Keratinocyte (primary cell): Measurements from ENCODE around the gene GPNMB. TPM values are rescaled to one million over a fixed set of nuclear protein-coding genes. Genes with fewer than 3 reads are reported as not detected.

Experiments used
- DNase-seq: peaks from one replicate; pipeline ENCODE4 v3.0.0-alpha.2; 2011; ENCODE audit warnings: low read depth, missing footprints, low spot score
- FAIRE-seq: peaks from 2 replicates; lab custom pipeline; 2011; peaks lifted over from hg19 to GRCh38; lab: Jason Lieb, UNC
- H2AFZ ChIP-seq: 2 replicates; pipeline ENCODE4 v1.6.0; 2012; ENCODE audit warnings: low read length, control low read depth, inconsistent platforms; ENCODE audit not compliant: control insufficient read depth
- H3K27ac ChIP-seq: 2 replicates; pipeline ENCODE4 v1.5.1; 2011; ENCODE audit warnings: low read length; ENCODE audit not compliant: control insufficient read depth, insufficient read depth
- H3K27me3 ChIP-seq: 3 replicates; pipeline ENCODE4 v1.6.0; 2011; ENCODE audit warnings: low read length; ENCODE audit not compliant: control insufficient read depth, insufficient read depth; ENCODE audit errors: extremely low read depth
- H3K36me3 ChIP-seq, 2 experiments: 2 replicates in 1 of 2; 3 replicates in 1 of 2; pipeline ENCODE4 v1.5.1; 2011; ENCODE audit warnings: low read length in 2 of 2, mild to moderate bottlenecking in 1 of 2; ENCODE audit not compliant: control insufficient read depth in 2 of 2, insufficient read depth in 2 of 2; ENCODE audit errors: extremely low read depth in 1 of 2
- H3K4me1 ChIP-seq: 3 replicates; pipeline ENCODE4 v1.5.1; 2011; ENCODE audit warnings: low read length; ENCODE audit not compliant: control insufficient read depth, insufficient read depth; ENCODE audit errors: extremely low read depth
- H3K4me2 ChIP-seq: 3 replicates; pipeline ENCODE4 v1.6.0; 2011; ENCODE audit warnings: low read depth, low read length; ENCODE audit not compliant: control insufficient read depth, insufficient read depth; ENCODE audit errors: extremely low read depth
- H3K4me3 ChIP-seq, 3 experiments: fragments of 200-600 bp in 1 of 3; sonication (generic) in 1 of 3; 2 replicates in 2 of 3; 3 replicates in 1 of 3; pipeline ENCODE4 v1.5.1; 2011 to 2016; ENCODE audit warnings: low read length in 3 of 3, mild to moderate bottlenecking in 3 of 3, control low read depth in 2 of 3, inconsistent platforms in 1 of 3, low read depth in 1 of 3, mixed read lengths in 1 of 3, mixed run types in 1 of 3, moderate library complexity in 1 of 3; ENCODE audit not compliant: control insufficient read depth in 2 of 3, insufficient read depth in 2 of 3; ENCODE audit errors: extremely low read depth in 1 of 3
- H3K79me2 ChIP-seq: 2 replicates; pipeline ENCODE4 v1.6.0; 2012; ENCODE audit warnings: low read length; ENCODE audit not compliant: control insufficient read depth, insufficient read depth
- H3K9ac ChIP-seq: 3 replicates; pipeline ENCODE4 v1.6.0; 2011; ENCODE audit warnings: low read length; ENCODE audit not compliant: control insufficient read depth, insufficient read depth; ENCODE audit errors: extremely low read depth
- H3K9me1 ChIP-seq: 3 replicates; pipeline ENCODE4 v1.6.0; 2011; ENCODE audit warnings: low read length; ENCODE audit not compliant: control insufficient read depth, insufficient read depth; ENCODE audit errors: extremely low read depth
- H3K9me3 ChIP-seq: 2 replicates; pipeline ENCODE4 v1.5.1; 2012; ENCODE audit warnings: low read depth, low read length; ENCODE audit not compliant: control insufficient read depth
- H4K20me1 ChIP-seq: 3 replicates; pipeline ENCODE4 v1.6.0; 2011; ENCODE audit warnings: low read length; ENCODE audit not compliant: control insufficient read depth, insufficient read depth; ENCODE audit errors: extremely low read depth
- CTCF ChIP-seq, 3 experiments: IDR thresholded peaks in 1 of 3; conservative IDR thresholded peaks in 1 of 3; optimal IDR thresholded peaks in 1 of 3; 2 replicates in 2 of 3; 3 replicates in 1 of 3; pipeline versions ENCODE3 to v1.5.1; 2011; ENCODE audit warnings: low read length in 3 of 3, mild to moderate bottlenecking in 3 of 3, moderate library complexity in 2 of 3, control low read depth in 1 of 3, inconsistent platforms in 1 of 3; ENCODE audit not compliant: insufficient read depth in 2 of 3; ENCODE audit errors: extremely low read depth in 1 of 3
- EZH2 ChIP-seq: IDR thresholded peaks from one replicate; pipeline ENCODE4 v1.6.1; 2012; ENCODE audit warnings: inconsistent platforms, mild to moderate bottlenecking, low read length, moderate library complexity
- dilution Hi-C: fragments of 300-500 bp; cut with MboI; formaldehyde crosslinking; loops from one replicate; pipeline ENCODE4 v1.7.0; 2020; ENCODE audit warnings: low sequenced_read_pairs; ENCODE audit not compliant: extremely low pct_ligation_motif_present
- polyA plus RNA-seq, 5 experiments: library from polyadenylated mRNA; depleted of rRNA in 3 of 5; stranded (reverse) in 3 of 5; stranded (forward) in 1 of 5; unstranded in 1 of 5; fragments of >200 nt; gene quantifications; 1 replicate in 1 of 5; 2 replicates in 3 of 5; 3 replicates in 1 of 5; pipeline versions ENCODE4 v1.2.1 to v1.2.3, GENCODE V29; 2011 to 2012; ENCODE audit warnings: missing spikeins in 2 of 5, low read depth in 1 of 5, low replicate concordance in 1 of 5

GPNMB gene
- polyA plus RNA-seq, 1 donor (not counting 4 experiments of a cell fraction or from before 2014, with no cell fraction given): 142 TPM

GRCh38 chr7:23237000-23237399, 9.6 kb upstream of the GPNMB start:
- Histone ChIP-seq H3K9me1 (peaks cover 4% of the 10 kb centered on the region), H3K27me3 (no peaks in the 10 kb centered on the region), H3K4me3 (no peak overlapping the region), H3K79me2 (no peaks in the 10 kb centered on the region), H3K9me3 (no peaks in the 10 kb centered on the region), H3K4me1 (peaks cover 35% of the 10 kb centered on the region), H2AFZ (no peak overlapping the region), H3K36me3 (no peaks in the 10 kb centered on the region), H3K4me2 (no peak overlapping the region), H3K27ac (no peak overlapping the region), H3K9ac (no peak overlapping the region), H4K20me1 (no peaks in the 10 kb centered on the region)
- dilution Hi-C loops: no loop called here
- FAIRE-seq (no peak), DNase-seq (no peak)
- TF ChIP-seq CTCF (optimal IDR thresholded peaks at IDR 0.05 in 1 of 3, IDR thresholded peaks at IDR 0.05 in 1 of 3, conservative IDR thresholded peaks at IDR 0.05 in 1 of 3; ENCODE audit: extremely low read depth in 1 of 3, insufficient read depth in 2 of 3, low read length in 3 of 3) (no peak), EZH2 (no peak)

GRCh38 chr7:23238983-23239652, 7.5 kb upstream of the GPNMB start:
- H3K36me3 ChIP-seq: no peaks in the 10 kb centered on the region
- no peaks in the 10 kb centered on the region for H3K9me3 ChIP-seq
- FAIRE-seq (no peak), DNase-seq (no peak)
- H3K79me2 ChIP-seq: no peaks in the 10 kb centered on the region
- no peak overlapping the region for H3K9ac ChIP-seq
- no peaks in the 10 kb centered on the region for H3K27me3 ChIP-seq
- H3K4me1 ChIP-seq: peaks cover 36% of the 10 kb centered on the region
- no peaks in the 10 kb centered on the region for H4K20me1 ChIP-seq
- TF ChIP-seq CTCF (optimal IDR thresholded peaks at IDR 0.05 in 1 of 3, IDR thresholded peaks at IDR 0.05 in 1 of 3, conservative IDR thresholded peaks at IDR 0.05 in 1 of 3; ENCODE audit: extremely low read depth in 1 of 3, insufficient read depth in 2 of 3, low read length in 3 of 3): no peak
- TF ChIP-seq EZH2: no peak
- dilution Hi-C loops: no loop called here
- no peak overlapping the region for H3K4me2 ChIP-seq
- H3K27ac ChIP-seq: no peak overlapping the region
- H2AFZ ChIP-seq: peak overlapping the region; percentile 67
- no peaks in the 10 kb centered on the region for H3K9me1 ChIP-seq
- no peak overlapping the region for H3K4me3 ChIP-seq
